BE2C (cell line): ENCODE data around the gene MPV17L. TPM values are rescaled to one million over a fixed set of nuclear protein-coding genes. Genes with fewer than 3 reads are reported as not detected.
"Not testable (repeated sequence)": the region's sequence is repeated elsewhere in the genome, so short reads cannot be mapped to it uniquely, and the experiment has no call there.

ENCODE experiments used
- DNase-seq: peaks from one replicate; pipeline ENCODE4 v3.0.0-alpha.2; 2020
- H3K27me3 ChIP-seq: fragments of 250-450 bp; sonication (Bioruptor Pico); 2 replicates; pipeline ENCODE4 v1.5.1; 2020; ENCODE audit warnings: mild to moderate bottlenecking
- H3K36me3 ChIP-seq: fragments of 250-450 bp; sonication (Bioruptor Pico); 2 replicates; pipeline ENCODE4 v1.5.1; 2020; ENCODE audit warnings: mild to moderate bottlenecking
- H3K4me1 ChIP-seq: fragments of 250-450 bp; sonication (Bioruptor Pico); 2 replicates; pipeline ENCODE4 v1.5.1; 2020
- H3K4me3 ChIP-seq: 2 replicates; pipeline ENCODE4 v1.5.1; 2011; ENCODE audit warnings: low read depth, low read length
- H3K9me3 ChIP-seq: fragments of 250-450 bp; sonication (Bioruptor Pico); 2 replicates; pipeline ENCODE4 v1.5.1; 2020
- polyA plus RNA-seq: library from polyadenylated mRNA; unstranded; fragments of >200 nt; gene quantifications from one replicate; pipeline ENCODE4 v1.2.1, GENCODE V29; 2012; ENCODE audit warnings: low read depth, missing spikeins; ENCODE audit not compliant: insufficient read length, insufficient read depth

The MPV17L gene
- polyA plus RNA-seq, result 0.83 TPM

GRCh38 chr16:15395631-15396508 lies at the start of gene MPV17L:
MPV17L (plus strand) TSS chr16:15395754; CDS start chr16:15395898, 144 bp downstream.
- peak; percentile 44 for DNase-seq
- H3K27me3 ChIP-seq, H3K36me3 ChIP-seq, H3K9me3 ChIP-seq, H3K4me1 ChIP-seq: not testable (repeated sequence)
- H3K4me3 ChIP-seq, result peak within 1 kb of the TSS; percentile 41

GRCh38 chr16:15348721-15349120 lies 46.8 kb upstream of the MPV17L start:
- not testable (repeated sequence) for DNase-seq, H3K9me3 ChIP-seq, H3K27me3 ChIP-seq, H3K4me1 ChIP-seq, H3K4me3 ChIP-seq, H3K36me3 ChIP-seq

GRCh38 chr16:15351251-15351650 lies 44.3 kb upstream of the MPV17L start:
- not testable (repeated sequence) for H3K27me3 ChIP-seq, H3K36me3 ChIP-seq, DNase-seq, H3K4me3 ChIP-seq, H3K4me1 ChIP-seq, H3K9me3 ChIP-seq

GRCh38 chr16:15351745-15352144 lies 43.8 kb upstream of the MPV17L start:
- H3K9me3 ChIP-seq, H3K27me3 ChIP-seq, H3K36me3 ChIP-seq, H3K4me3 ChIP-seq, DNase-seq, H3K4me1 ChIP-seq: not testable (repeated sequence)

- H3K9me3 ChIP-seq, H3K27me3 ChIP-seq, H3K4me1 ChIP-seq, H3K36me3 ChIP-seq, DNase-seq, H3K4me3 ChIP-seq: not testable (repeated sequence)
These were observed 42.7 kb upstream of the MPV17L start for GRCh38 chr16:15352852-15353251.

GRCh38 chr16:15354846-15355245 lies 40.7 kb upstream of the MPV17L start:
- not testable (repeated sequence) for DNase-seq, H3K4me1 ChIP-seq, H3K9me3 ChIP-seq, H3K36me3 ChIP-seq, H3K27me3 ChIP-seq, H3K4me3 ChIP-seq

- not testable (repeated sequence) for H3K9me3 ChIP-seq, H3K4me1 ChIP-seq, H3K36me3 ChIP-seq, H3K27me3 ChIP-seq, H3K4me3 ChIP-seq, DNase-seq
These were observed 38.1 kb upstream of the MPV17L start for GRCh38 chr16:15357495-15357894.

GRCh38 chr16:15378194-15378593 lies 17.4 kb upstream of the MPV17L start, which contains the start of gene NPIPA5:
NPIPA5 (minus strand) TSS chr16:15378294; CDS start chr16:15378294, 0 bp downstream.
- not testable (repeated sequence) for H3K4me3 ChIP-seq, H3K9me3 ChIP-seq, H3K36me3 ChIP-seq, H3K4me1 ChIP-seq, DNase-seq, H3K27me3 ChIP-seq

- not testable (repeated sequence) for DNase-seq, H3K36me3 ChIP-seq, H3K9me3 ChIP-seq, H3K4me3 ChIP-seq, H3K27me3 ChIP-seq, H3K4me1 ChIP-seq
These were observed 12.7 kb upstream of the MPV17L start for GRCh38 chr16:15382810-15383209.

GRCh38 chr16:15388060-15388459 lies 7.5 kb upstream of the MPV17L start:
- H3K9me3 ChIP-seq, H3K27me3 ChIP-seq, DNase-seq: not testable (repeated sequence)

GRCh38 chr16:15389916-15390315 lies 5.6 kb upstream of the MPV17L start:
- not testable (repeated sequence) for H3K4me3 ChIP-seq, H3K4me1 ChIP-seq, DNase-seq, H3K27me3 ChIP-seq, H3K9me3 ChIP-seq, H3K36me3 ChIP-seq

More at GRCh38 chr16:15388060-15388459, 7.5 kb upstream of the MPV17L start:
- not testable (repeated sequence) for H3K36me3 ChIP-seq, H3K4me3 ChIP-seq, H3K4me1 ChIP-seq

GRCh38 chr16:15393025-15393424 lies 2.5 kb upstream of the MPV17L start:
- DNase-seq, H3K4me3 ChIP-seq, H3K36me3 ChIP-seq, H3K4me1 ChIP-seq, H3K27me3 ChIP-seq, H3K9me3 ChIP-seq: not testable (repeated sequence)

- not testable (repeated sequence) for DNase-seq, H3K9me3 ChIP-seq, H3K4me3 ChIP-seq, H3K36me3 ChIP-seq, H3K27me3 ChIP-seq, H3K4me1 ChIP-seq
These were observed 915 bp downstream of the MPV17L start for GRCh38 chr16:15396509-15396829.
